Upper lobe of left lung (tissue), 6 donors: Measurements from ENCODE around the gene SVIL. TPM values are rescaled to one million over a fixed set of nuclear protein-coding genes. Genes with fewer than 3 reads are reported as not detected.
"Not testable (repeated sequence)": the region's sequence is repeated elsewhere in the genome, so short reads cannot be mapped to it uniquely, and the experiment has no call there.

ENCODE experiments used
- ATAC-seq, 2 donors: fragments of 200-7000 bp; cut with Tn5 transposase; one replicate each; pipeline ENCODE4 v1.9.1; 2022; ENCODE audit warnings: mild to moderate bottlenecking in 2 of 2, moderate library complexity in 2 of 2; ENCODE audit not compliant: low FRiP score in 2 of 2
- DNase-seq, 2 donors: peaks; one replicate each; pipeline ENCODE4 v3.0.0-alpha.2; 2019 to 2020
- H3K27ac ChIP-seq, 4 donors: fragments of 200-600 bp; sonication (generic); one replicate each; pipeline ENCODE4 v1.5.1; 2016 to 2019
- H3K27me3 ChIP-seq, 4 donors: fragments of 200-600 bp; sonication (generic); one replicate each; pipeline ENCODE4 v1.5.1; 2017 to 2019
- H3K36me3 ChIP-seq, 4 donors: fragments of 200-600 bp; sonication (generic); one replicate each; pipeline ENCODE4 v1.5.1; 2016 to 2019
- H3K4me1 ChIP-seq, 4 donors: fragments of 200-600 bp; sonication (generic); one replicate each; pipeline ENCODE4 v1.5.1; 2018 to 2019
- H3K4me3 ChIP-seq, 4 donors: fragments of 200-600 bp; sonication (generic); one replicate each; pipeline ENCODE4 v1.5.1; 2017 to 2019; ENCODE audit warnings: mild to moderate bottlenecking in 2 of 4, moderate library complexity in 1 of 4
- H3K9me3 ChIP-seq, 4 donors: fragments of 200-600 bp; sonication (generic); one replicate each; pipeline ENCODE4 v1.5.1; 2018 to 2019
- EP300 ChIP-seq, 4 donors: sonication (generic); formaldehyde crosslinking; IDR thresholded peaks; one replicate each; pipeline ENCODE4 v1.5.1; 2017; ENCODE audit warnings: antibody characterized with exemption in 4 of 4, control low read depth in 2 of 4
- POLR2A ChIP-seq, 4 donors: fragments of 450-650 bp; IDR thresholded peaks; one replicate each; pipeline ENCODE4 v1.5.1; 2016 to 2017; ENCODE audit warnings: antibody characterized with exemption in 4 of 4, mild to moderate bottlenecking in 2 of 4
- POLR2AphosphoS5 ChIP-seq, 2 donors: sonication (generic); formaldehyde crosslinking; IDR thresholded peaks; one replicate each; pipeline ENCODE4 v1.5.1; 2017; ENCODE audit warnings: antibody characterized with exemption in 2 of 2
- WGBS, 2 donors: methylation state at CpG; one replicate each; pipeline ENCODE4 v1.1.5; 2017 to 2018; 5-methylcytosine and 5-hydroxymethylcytosine counted together
- total RNA-seq, 6 donors: library from RNA; depleted of rRNA in 4 of 6; stranded (reverse); fragments of >200 nt in 4 of 6; gene quantifications; one replicate each; pipeline versions ENCODE4 v1.1.0 to v1.2.1, GENCODE V29; 2016 to 2021
- TF ChIP-seq, protein P1 (sequence below), 6 experiments: fragments of 450-650 bp in 4 of 6; fragments of 200-600 bp in 2 of 6; sonication (generic) in 2 of 6; IDR thresholded peaks; one replicate each; pipeline ENCODE4 v1.5.1; 2016 to 2019; ENCODE audit warnings: antibody characterized with exemption in 6 of 6
- donor health status: DM: no; HTN: no; CAD: no; lungs with moderate emphysema.
- donor health status: DM: no; HTN: yes; CAD: no; lungs with severe emphysema.

SVIL gene
- total RNA-seq, 6 donors from 2014 or later, result 65.5 to 137 (median 105) TPM

DNA sequence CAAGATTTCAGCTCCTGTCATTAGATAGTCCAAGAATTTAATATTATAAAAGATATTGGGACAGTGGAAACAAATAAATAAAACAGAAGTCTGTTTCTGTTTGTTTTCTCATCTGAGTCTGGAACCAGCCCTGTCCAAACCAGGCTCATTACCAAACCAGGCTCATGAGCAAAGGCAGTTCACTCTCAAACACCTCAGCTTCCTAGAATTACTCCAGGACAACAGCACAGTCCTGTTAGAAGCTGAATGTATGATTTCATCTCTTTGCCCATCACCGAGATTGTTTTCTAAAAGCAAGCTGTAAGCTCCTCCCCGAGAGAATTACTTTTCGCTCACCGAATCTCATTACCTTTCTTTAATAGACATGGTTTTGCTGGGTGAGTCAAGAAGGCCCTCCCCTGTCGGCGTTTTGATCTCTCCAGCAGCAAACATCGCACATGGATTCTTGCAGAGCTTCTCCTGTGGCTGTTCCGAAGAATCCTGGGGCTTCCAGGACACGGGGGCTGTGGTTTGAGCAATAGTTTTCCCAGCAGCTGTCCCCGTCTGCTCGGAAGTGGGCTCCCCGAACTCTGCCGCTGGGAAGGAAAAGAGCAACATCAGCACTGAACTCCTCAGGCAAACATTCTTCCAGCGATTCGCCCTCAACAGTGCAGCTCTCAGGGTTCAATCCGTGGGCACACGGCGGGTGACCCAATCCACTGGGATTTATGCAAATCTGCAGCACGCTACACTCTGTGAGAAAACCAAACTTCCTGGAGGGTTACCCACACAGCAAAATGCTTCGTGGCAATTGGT lies 112.5 kb downstream of the SVIL start:
- WGBS, 2 donors, result 66 to 74% methylated on average over 20 of the region's 20 CpGs

DNA sequence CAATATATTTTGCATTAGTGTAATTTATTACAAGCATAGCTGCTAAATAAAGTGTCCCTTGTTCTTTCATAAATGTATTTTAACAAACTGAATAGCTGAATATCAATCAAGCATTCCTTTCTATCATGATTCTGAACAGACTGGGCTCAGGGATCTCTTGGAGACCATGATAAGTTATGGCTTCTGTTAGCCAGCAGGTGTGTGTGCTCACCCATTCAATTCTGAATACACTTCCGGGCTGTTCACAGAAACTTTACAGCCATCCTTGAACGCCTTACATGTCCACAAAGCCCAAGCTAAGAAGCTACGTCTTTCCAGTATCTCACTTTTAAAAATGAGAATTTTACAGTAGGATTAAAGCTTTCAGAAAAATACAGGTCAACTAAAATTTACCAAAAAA lies 115.1 kb downstream of the SVIL start:
- no peak for TF ChIP-seq POLR2AphosphoS5 (IDR thresholded peaks at IDR 0.05)
- no peak for TF ChIP-seq POLR2A (IDR thresholded peaks at IDR 0.05)
- TF ChIP-seq, protein P1, sequence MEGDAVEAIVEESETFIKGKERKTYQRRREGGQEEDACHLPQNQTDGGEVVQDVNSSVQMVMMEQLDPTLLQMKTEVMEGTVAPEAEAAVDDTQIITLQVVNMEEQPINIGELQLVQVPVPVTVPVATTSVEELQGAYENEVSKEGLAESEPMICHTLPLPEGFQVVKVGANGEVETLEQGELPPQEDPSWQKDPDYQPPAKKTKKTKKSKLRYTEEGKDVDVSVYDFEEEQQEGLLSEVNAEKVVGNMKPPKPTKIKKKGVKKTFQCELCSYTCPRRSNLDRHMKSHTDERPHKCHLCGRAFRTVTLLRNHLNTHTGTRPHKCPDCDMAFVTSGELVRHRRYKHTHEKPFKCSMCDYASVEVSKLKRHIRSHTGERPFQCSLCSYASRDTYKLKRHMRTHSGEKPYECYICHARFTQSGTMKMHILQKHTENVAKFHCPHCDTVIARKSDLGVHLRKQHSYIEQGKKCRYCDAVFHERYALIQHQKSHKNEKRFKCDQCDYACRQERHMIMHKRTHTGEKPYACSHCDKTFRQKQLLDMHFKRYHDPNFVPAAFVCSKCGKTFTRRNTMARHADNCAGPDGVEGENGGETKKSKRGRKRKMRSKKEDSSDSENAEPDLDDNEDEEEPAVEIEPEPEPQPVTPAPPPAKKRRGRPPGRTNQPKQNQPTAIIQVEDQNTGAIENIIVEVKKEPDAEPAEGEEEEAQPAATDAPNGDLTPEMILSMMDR (IDR thresholded peaks at IDR 0.05), result no peak
- TF ChIP-seq EP300 (IDR thresholded peaks at IDR 0.05), result no peak
- Histone ChIP-seq H3K9me3 (no peaks in the 10 kb centered on the region), H3K4me3 (no peak overlapping the region), H3K4me1 (no peaks in the 10 kb centered on the region), H3K36me3 (peaks cover 5 to 61% (median 37%) of the 10 kb centered on the region in 4 donors), H3K27ac (no peak overlapping the region), H3K27me3 (no peaks in the 10 kb centered on the region)
- ATAC-seq, result no peak
- DNase-seq, result no peak
- WGBS, 2 donors, result 94 to 95% methylated on average over 3 of the region's 3 CpGs

More for the DNA sequence above, 112.5 kb downstream of the SVIL start:
- Histone ChIP-seq H3K36me3 (peaks cover 5 to 72% (median 35%) of the 10 kb centered on the region in 4 donors), H3K27ac (peak overlapping the region in 3 of 4 donors; percentile 30 to 36 (median 32)), H3K27me3 (no peaks in the 10 kb centered on the region), H3K4me3 (peak overlapping the region in 2 of 4 donors; percentile 9 to 11), H3K9me3 (no peaks in the 10 kb centered on the region), H3K4me1 (no peaks in the 10 kb centered on the region)
- ATAC-seq (peak in 1 of 2 donors; percentile 45), DNase-seq (no peak)
- TF ChIP-seq POLR2AphosphoS5 (IDR thresholded peaks at IDR 0.05), result no peak
- TF ChIP-seq, protein P1 (IDR thresholded peaks at IDR 0.05), result no peak
- TF ChIP-seq POLR2A (IDR thresholded peaks at IDR 0.05), result no peak
- no peak for TF ChIP-seq EP300 (IDR thresholded peaks at IDR 0.05)

DNA sequence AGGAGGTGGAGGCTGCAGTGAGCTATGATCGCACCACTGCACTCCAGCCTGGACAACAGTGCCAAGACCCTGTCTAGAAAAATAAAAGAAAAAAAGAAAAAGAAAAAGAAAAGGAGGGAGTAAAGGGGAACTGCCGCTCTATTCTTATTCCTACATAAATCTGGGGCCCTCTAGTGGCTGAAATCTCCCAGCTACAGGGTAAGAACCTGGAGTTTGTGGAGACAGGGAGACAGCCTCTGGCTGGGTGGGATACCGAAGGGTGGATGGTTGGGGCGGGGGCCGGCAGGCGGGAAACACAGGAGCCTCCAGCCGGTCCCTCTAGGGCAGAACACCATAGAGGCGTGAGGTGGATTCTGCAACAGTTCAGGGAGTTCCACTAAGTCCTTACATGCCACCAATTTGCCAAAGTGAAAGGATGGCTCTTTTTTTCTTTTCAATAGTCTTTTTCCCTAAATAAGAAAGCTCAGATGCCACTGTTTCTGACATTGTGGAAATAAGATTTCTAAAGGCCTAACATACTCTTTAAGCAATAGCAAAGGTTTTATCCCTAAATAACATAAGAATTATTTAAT lies 117.3 kb downstream of the SVIL start:
- Histone ChIP-seq H3K27me3 (no peaks in the 10 kb centered on the region), H3K27ac (no peak overlapping the region), H3K36me3 (peaks cover 0 to 44% (median 21%) of the 10 kb centered on the region in 4 donors), H3K4me3 (no peak overlapping the region), H3K4me1 (no peaks in the 10 kb centered on the region), H3K9me3 (no peaks in the 10 kb centered on the region)
- no peak for ATAC-seq
- TF ChIP-seq POLR2A (IDR thresholded peaks at IDR 0.05), result no peak
- TF ChIP-seq, protein P1 (IDR thresholded peaks at IDR 0.05), result peak in 2 of 6 experiments; percentile 22 to 44
- 81 to 94% methylated on average over 8 of the region's 8 CpGs for WGBS, 2 donors
- no peak for DNase-seq

DNA sequence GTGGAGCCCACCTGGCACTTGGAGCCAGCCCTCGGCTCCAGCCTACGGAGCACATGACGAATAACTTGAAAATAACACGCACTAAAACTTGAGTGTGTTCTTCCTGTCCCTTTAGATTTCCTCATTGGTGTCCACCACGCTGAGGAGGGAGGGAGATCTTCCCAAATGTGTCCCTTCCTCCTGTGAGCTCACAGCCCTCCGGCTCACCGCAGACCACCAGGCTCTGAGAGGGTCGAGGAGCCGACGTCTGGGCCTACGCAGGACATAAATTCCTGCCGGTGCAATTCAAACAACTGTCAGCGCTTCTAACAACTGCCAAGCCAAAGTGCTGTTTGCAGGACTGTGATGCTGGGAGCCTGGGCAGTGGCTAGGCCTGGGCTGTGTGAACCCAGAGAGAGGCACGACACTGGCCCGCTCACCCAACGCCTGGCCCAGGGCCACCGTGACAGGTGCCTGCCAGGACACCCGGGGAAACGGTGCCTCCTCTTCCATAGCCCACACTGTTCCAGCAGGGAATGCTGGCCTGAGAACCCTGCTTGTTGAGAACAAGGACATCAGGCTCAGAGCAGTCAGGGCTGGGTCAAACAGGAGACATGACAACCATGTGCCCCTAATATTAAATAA lies 118.3 kb downstream of the SVIL start:
- peak in 1 of 2 donors; percentile 76 for DNase-seq
- H3K9me3 ChIP-seq, H3K4me3 ChIP-seq, H3K27ac ChIP-seq, ATAC-seq, H3K4me1 ChIP-seq, H3K27me3 ChIP-seq: not testable (repeated sequence)
- 73 to 81% methylated on average over 18 to 19 of the region's 19 CpGs for WGBS, 2 donors
- peaks cover 0 to 43% (median 19%) of the 10 kb centered on the region in 4 donors for H3K36me3 ChIP-seq

DNA sequence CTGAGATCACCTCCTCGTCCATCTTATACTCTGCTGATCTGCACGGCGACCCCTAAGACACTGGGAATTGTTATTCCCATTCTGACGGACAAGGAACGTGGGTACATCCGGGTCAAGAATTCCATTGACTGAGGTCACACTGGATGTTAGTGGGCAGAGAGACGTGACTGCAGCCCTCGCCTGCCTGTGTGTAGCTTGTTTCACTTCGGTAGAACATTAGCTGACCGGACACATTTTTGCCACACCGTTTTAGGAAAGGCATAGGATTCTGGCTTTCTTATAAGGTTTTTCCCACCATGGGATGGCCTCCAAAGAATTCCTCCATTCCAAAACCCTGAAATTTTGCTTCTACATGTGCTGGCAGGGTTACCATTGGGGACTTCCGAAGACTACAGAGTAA lies 118.9 kb downstream of the SVIL start:
- H3K4me1 ChIP-seq, H3K27ac ChIP-seq, DNase-seq, H3K27me3 ChIP-seq, H3K9me3 ChIP-seq, H3K4me3 ChIP-seq: not testable (repeated sequence)
- peaks cover 0 to 38% (median 17%) of the 10 kb centered on the region in 4 donors for H3K36me3 ChIP-seq
- peak in 1 of 2 donors; percentile 50 for ATAC-seq
- 90 to 95% methylated on average over 12 of the region's 12 CpGs for WGBS, 2 donors

DNA sequence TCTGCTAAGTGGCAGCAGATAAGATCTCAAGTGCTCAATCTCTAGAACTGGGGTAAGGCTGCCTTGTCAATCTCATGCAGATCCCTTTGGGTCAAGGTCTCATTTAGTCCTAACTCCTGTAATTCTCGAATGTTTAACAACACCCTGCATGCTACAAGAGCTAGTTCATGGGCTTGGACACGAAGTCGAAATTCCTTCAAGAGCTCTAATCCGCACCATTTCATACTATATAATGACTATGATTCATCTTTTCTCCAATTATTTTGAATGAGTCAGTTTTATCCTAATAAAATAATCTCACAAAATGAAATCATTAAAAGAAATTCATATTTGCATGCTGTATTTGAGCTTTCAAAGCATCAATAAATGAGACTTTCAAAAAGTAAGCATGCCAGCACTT lies 119.7 kb downstream of the SVIL start:
- not testable (repeated sequence) for DNase-seq, H3K27ac ChIP-seq, ATAC-seq, H3K4me1 ChIP-seq, H3K4me3 ChIP-seq, H3K27me3 ChIP-seq, H3K9me3 ChIP-seq
- WGBS, 2 donors, result 79 to 97% methylated on average over 4 of the region's 4 CpGs
- peaks cover 0 to 33% (median 14%) of the 10 kb centered on the region in 4 donors for H3K36me3 ChIP-seq
